ENCODE results near the gene NCAPD3.
A peak's percentile ranks its signal among the peaks of the same experiment; 100 is the strongest.
"Not testable (repeated sequence)": the region's sequence is repeated elsewhere in the genome, so short reads cannot be mapped to it uniquely, and the experiment has no call there.

NCAPD3 gene

DNA sequence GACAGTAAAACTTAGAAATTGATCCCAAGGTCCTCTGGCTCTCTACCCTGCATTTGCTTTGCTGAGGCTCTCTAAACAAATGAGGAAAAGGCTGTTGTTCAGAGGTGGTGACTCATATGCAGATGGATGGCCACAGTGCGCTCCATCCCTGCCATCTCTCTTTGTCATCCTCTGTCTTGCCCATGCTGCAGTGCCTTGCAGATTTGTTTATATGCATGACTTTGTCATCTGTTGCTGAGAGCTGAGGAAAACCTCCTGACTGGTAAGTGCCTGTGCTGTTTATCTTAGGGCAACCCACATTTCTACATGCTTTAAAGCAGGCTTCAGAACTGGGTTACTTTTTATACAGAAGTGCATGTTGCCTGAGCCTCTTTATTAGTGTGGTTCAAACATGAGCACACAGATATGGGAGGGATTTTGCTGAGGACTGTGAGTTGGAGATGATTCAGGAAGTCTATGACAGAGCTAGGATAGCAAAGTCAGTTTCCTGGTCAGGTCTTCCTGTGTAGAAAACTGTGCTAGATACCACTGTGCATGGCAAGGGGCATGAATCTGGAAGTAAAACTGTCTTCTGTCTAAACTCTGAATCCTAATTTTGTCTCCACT is 97.4 kb downstream of the NCAPD3 start:
- peak; percentile 82 for DNase-seq

DNA sequence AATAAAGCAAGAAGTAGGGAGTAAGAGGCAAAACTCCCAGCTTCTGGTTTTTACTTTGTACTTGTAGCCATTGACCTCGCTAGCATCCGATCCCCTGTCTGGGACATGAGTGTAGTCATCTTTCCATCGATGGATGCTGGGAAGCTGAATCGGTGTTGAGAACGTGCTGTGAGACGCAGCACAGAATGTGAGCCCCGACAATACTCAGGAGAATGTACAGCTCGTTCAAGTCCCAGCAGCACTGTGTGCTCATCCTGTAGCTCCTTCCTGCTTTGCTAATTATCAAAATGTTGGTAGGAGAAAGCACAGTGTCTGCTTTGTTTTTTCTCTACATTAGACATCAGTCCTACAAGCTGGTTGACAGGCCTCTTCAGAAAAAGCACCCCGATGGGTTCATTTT is 98.3 kb downstream of the NCAPD3 start:
- no peak for DNase-seq

DNA sequence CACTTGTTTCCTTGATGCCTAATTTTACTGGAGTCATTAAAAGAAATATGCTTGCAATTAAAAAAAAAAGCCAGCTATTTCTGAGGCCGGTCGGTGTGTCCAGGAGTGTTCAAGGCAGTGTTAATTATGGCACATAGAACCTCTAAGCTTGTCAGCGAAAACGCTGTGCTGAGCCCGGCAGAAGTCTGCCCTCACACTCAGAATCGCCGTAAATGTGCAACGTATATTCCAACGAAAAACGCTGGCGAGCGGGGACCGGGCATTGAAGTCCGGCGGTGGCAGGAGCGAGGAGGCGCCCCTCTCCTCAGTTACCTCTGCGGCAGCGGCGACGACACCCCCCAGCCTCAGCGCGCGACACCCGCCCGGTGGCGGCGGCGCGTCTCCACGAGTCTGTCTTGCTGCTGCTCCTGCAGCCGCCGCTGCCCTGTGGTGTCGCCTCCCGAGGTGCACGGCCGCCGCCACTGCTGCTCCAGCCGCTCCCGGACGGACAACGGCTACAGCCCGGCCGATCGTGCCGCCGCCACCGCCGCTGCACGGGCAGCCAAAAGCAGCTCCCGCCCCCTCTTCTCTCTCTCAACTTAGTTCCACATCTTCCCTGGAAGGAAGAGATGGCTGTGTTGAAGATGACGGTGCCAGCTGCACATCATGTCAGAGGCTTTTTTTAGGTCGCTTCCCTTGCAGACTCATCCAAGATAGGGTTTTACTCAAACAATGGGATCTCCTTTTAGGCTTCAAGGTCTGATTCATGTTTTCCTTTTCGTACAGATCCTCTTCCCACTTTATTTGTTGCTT is 98.9 kb downstream of the NCAPD3 start:
- DNase-seq, result peak; percentile 31

DNA sequence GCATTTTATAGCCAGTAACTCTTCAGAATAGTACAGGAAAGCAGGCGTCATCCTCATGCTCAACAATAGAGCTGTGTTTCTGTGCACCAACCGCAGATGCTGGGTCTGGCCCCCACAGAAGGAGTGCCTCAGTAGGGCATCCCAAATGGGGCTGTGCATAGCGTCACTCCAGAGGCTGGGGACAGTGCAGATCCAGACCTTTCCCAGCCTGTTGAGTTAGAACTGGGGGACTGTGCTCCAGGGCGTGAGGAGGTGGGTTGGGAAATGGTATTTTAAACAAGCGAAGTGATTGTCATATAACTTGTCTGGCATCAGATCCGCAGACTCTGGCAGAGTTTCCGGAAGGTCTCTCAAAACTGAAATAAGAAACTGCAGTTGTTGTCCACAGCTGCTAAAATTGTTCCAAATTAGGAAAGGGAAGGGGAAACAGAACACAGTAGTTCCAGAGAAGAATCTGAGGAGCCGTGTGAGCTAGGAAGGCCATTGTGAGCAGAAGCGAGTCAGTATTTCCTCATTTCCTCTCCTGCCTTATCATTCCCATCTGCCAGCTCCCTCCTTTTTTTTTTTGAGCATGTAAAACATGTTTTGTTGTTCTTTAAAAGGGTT is 102.7 kb downstream of the NCAPD3 start:
- DNase-seq, result peak; percentile 41

DNA sequence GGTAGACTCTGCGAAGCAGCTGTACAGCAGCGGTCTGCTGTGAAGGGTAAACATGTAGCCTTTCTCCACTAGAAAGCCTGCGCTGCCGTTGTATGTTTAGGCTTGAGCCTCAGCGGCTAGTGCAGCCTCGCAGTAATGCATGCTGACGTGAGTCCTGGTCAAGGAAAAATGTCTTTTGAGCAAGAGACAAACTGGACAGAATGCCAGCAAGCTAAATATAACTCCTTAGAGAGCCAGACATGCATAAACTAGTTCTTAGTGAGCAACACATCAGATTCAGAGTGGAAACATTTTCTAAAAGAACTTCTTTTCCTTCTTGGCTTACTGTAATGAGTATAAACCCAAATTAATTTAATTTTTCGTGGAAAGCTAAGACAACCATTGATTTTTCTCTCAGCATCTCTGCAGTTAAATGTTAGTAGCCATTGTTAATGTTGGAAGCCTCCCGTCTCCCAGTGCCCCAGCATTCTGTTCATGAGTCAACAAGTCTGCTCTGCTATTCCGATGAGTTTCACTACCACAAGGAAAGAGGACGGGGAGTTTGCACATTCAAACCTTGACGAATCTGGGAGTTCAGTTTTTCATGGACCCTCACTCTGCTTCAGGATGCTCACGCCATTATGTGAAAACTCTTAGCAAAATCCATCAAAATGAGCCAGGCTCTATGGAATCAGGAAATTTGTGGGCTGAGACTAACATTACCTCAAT is 103.5 kb downstream of the NCAPD3 start:
- DNase-seq, result peak; percentile 74

- DNase-seq, result peak; percentile 29
Measured at GRCh38 chr11:134119094-134119493, 104.7 kb downstream of the NCAPD3 start.

DNA sequence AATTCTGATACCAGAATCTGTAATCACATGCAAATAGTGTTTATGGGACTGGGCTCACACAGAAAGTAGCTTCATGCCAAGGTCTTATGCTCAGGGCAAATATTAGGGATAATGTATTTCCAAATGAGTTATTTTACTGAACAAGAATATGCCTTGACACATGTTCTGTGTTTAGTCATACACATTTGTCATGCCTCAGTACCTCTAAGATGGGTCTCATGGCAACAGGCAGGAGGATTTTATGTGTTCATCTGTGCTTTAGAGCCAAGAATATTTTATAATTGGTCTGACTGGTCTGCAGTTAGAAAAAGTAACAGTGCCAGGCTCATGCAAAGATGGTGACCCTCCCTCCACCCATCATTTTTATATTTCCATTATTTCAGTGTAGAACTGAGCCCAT is 105.8 kb downstream of the NCAPD3 start:
- no peak for DNase-seq

DNA sequence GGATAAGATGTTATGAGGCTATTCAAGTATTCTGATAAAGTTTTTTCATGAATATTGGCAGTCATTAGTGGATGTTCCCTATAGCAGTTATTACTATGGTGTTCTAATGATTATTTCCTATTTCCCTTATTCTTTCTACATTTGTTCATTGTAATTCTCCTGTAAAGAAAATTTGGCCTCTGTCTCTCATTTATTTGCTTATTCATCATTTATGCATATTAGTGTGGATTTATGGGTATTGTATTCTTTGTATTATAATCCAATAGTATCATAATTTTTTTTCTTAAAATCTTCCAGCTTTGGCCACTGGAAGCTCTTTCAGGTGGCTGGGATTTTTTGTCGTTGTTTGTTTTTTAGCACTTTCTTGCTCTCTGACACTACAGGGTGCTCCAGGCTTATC is 107.6 kb downstream of the NCAPD3 start:
- DNase-seq, result no peak

GRCh38 chr11:134113787-134114186 is 110.0 kb downstream of the NCAPD3 start:
- DNase-seq, result not testable (repeated sequence)

DNA sequence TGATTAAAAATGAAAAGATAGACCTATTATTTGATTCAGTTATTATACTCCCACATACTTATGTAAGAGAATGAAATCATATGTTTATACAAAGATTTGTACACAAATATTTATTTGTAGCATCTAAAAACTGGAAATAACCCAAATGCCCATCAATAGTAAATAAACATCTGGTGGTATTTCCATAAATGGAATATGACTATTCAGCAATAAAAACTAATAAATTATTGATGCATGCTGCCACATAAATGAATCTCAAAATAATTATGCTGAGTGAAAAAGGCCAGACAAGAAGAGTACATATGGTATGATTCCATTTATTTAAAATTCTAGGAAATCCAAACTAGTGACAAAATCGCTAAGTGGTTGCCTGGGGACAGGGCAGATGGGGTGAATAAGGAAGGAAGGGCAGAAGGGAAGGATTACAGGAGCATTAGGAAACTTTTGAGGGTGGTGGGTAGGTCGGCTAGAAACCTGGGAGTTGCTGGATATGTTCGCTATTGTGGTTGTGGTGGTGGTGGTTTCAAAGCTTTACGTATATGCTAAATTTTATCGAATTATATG is 113.4 kb downstream of the NCAPD3 start:
- no peak for DNase-seq

Data from fibroblast of skin of scalp (primary cell).